IMR-90 (cell line): ENCODE measurements around the gene PLA2G4A. TPM values are rescaled to one million over a fixed set of nuclear protein-coding genes. Genes with fewer than 3 reads are reported as not detected.

Experiments used
- ATAC-seq: fragments of 200-7000 bp; cut with Tn5 transposase; 2 replicates; pipeline ENCODE4 v1.9.1; 2020; ENCODE audit warnings: low read depth, mild to moderate bottlenecking, moderate library complexity
- BruUV-seq: library from RNA; stranded (reverse); fragments of 400-500 nt; replicated peaks from 2 replicates; lab custom pipeline; 2021; lab: Mats Ljungman, UMichigan
- CTCF ChIA-PET: fragments of 300-600 bp; formaldehyde crosslinking; extraction: SDS; loops from one replicate; lab custom pipeline; 2021; ENCODE audit warnings: antibody characterized with exemption; lab: Yijun Ruan, JAX
- POLR2A ChIA-PET: fragments of 300-600 bp; sonication (Branson Sonifier 250); formaldehyde crosslinking; loops from one replicate; lab custom pipeline; 2022; ENCODE audit warnings: antibody characterized with exemption; ENCODE audit not compliant: unreplicated experiment; lab: Charles Lee
- DNase-seq: peaks from one replicate; pipeline ENCODE4 v3.0.0; 2013
- H2AFZ ChIP-seq: replicated peaks from 2 replicates; pipeline ENCODE3; 2013; ENCODE audit warnings: low read length, mild to moderate bottlenecking; ENCODE audit not compliant: poor library complexity
- H2AK5ac ChIP-seq: 2 replicates; pipeline ENCODE4 v1.6.1; 2013; ENCODE audit warnings: low read depth, low read length, inconsistent platforms
- H2AK9ac ChIP-seq: replicated peaks from 2 replicates; pipeline ENCODE3; 2013; ENCODE audit warnings: mild to moderate bottlenecking, low read depth, low read length, moderate library complexity; ENCODE audit not compliant: poor library complexity
- H2BK120ac ChIP-seq: 2 replicates; pipeline ENCODE4 v1.6.1; 2013; ENCODE audit warnings: low read depth, low read length, inconsistent platforms
- H2BK15ac ChIP-seq: 3 replicates; pipeline ENCODE4 v1.6.1; 2013; ENCODE audit warnings: low read depth, low read length, inconsistent platforms
- H2BK20ac ChIP-seq: 2 replicates; pipeline ENCODE4 v1.6.1; 2013; ENCODE audit warnings: low read depth, mild to moderate bottlenecking, inconsistent platforms, low read length, moderate library complexity
- H2BK5ac ChIP-seq: 2 replicates; pipeline ENCODE4 v1.6.1; 2013; ENCODE audit warnings: mild to moderate bottlenecking, low read depth, low read length, inconsistent platforms; ENCODE audit not compliant: poor library complexity, severe bottlenecking
- H3K14ac ChIP-seq: replicated peaks from 2 replicates; pipeline ENCODE4 v1.6.1; 2013; ENCODE audit warnings: low read depth, low read length, inconsistent platforms
- H3K18ac ChIP-seq: 2 replicates; pipeline ENCODE4 v1.6.1; 2013; ENCODE audit warnings: low read depth, low read length, control low read depth
- H3K23ac ChIP-seq: 2 replicates; pipeline ENCODE4 v1.6.1; 2013; ENCODE audit warnings: low read depth, low read length, inconsistent platforms
- H3K27ac ChIP-seq: 2 replicates; pipeline ENCODE4 v1.5.1; 2013; ENCODE audit warnings: mild to moderate bottlenecking, control low read depth, low read length; ENCODE audit not compliant: insufficient read depth
- H3K27me3 ChIP-seq: 2 replicates; pipeline ENCODE4 v1.6.1; 2013; ENCODE audit warnings: low read length; ENCODE audit not compliant: control insufficient read depth, insufficient read depth
- H3K36me3 ChIP-seq: 2 replicates; pipeline ENCODE4 v1.6.1; 2013; ENCODE audit warnings: low read length, mixed read lengths; ENCODE audit not compliant: control insufficient read depth, insufficient read depth
- H3K4ac ChIP-seq: 2 replicates; pipeline ENCODE4 v1.6.1; 2013; ENCODE audit warnings: low read depth, low read length, inconsistent platforms
- H3K4me1 ChIP-seq: 2 replicates; pipeline ENCODE4 v1.6.1; 2013; ENCODE audit warnings: low read length, mixed read lengths; ENCODE audit not compliant: control insufficient read depth, insufficient read depth
- H3K4me2 ChIP-seq: 2 replicates; pipeline ENCODE4 v1.6.1; 2013; ENCODE audit warnings: low read depth, mild to moderate bottlenecking, control low read depth, low read length, moderate library complexity
- H3K4me3 ChIP-seq: 2 replicates; pipeline ENCODE4 v1.5.1; 2013; ENCODE audit warnings: low read depth, mild to moderate bottlenecking, control low read depth, low read length, moderate library complexity; ENCODE audit not compliant: insufficient read depth
- H3K56ac ChIP-seq: 2 replicates; pipeline ENCODE4 v1.6.1; 2013; ENCODE audit warnings: low read length, inconsistent platforms; ENCODE audit not compliant: insufficient read depth; ENCODE audit errors: extremely low read depth
- H3K79me1 ChIP-seq, 2 experiments: 2 replicates each; pipeline ENCODE4 v1.6.1; 2013; ENCODE audit warnings: low read length in 2 of 2, inconsistent platforms in 1 of 2, low read depth in 1 of 2
- H3K9ac ChIP-seq: 2 replicates; pipeline ENCODE4 v1.6.1; 2013; ENCODE audit warnings: low read depth, low read length, control low read depth
- H3K9me1 ChIP-seq: 2 replicates; pipeline ENCODE4 v1.6.1; 2013; ENCODE audit warnings: low read length, inconsistent platforms; ENCODE audit not compliant: insufficient read depth
- H3K9me3 ChIP-seq: 2 replicates; pipeline ENCODE4 v1.6.1; 2013; ENCODE audit warnings: low read length; ENCODE audit not compliant: control insufficient read depth, insufficient read depth
- H4K20me1 ChIP-seq: 2 replicates; pipeline ENCODE4 v1.6.1; 2013; ENCODE audit warnings: low read length, inconsistent platforms; ENCODE audit not compliant: insufficient read depth
- H4K5ac ChIP-seq: 2 replicates; pipeline ENCODE4 v1.6.1; 2013; ENCODE audit warnings: mild to moderate bottlenecking, low read depth, low read length, control low read depth
- H4K8ac ChIP-seq, 2 experiments: 2 replicates each; pipeline ENCODE4 v1.6.1; 2013; ENCODE audit warnings: low read depth in 2 of 2, low read length in 2 of 2, control low read depth in 1 of 2, inconsistent platforms in 1 of 2
- H4K91ac ChIP-seq: 2 replicates; pipeline ENCODE4 v1.6.1; 2013; ENCODE audit warnings: low read depth, low read length, inconsistent platforms; ENCODE audit not compliant: insufficient read depth
- BHLHE40 ChIP-seq: fragments of 150-350 bp; IDR thresholded peaks from 2 replicates; pipeline ENCODE4 v1.6.1; 2016; ENCODE audit warnings: mild to moderate bottlenecking, low read depth, low read length
- CEBPB ChIP-seq: IDR thresholded peaks from 2 replicates; pipeline ENCODE4 v1.6.1; 2012; ENCODE audit warnings: low read depth, low read length, improper control_type of control experiment
- CHD1 ChIP-seq: IDR thresholded peaks from 2 replicates; pipeline ENCODE4 v1.6.1; 2012; ENCODE audit warnings: low read depth, low read length, improper control_type of control experiment
- FOS ChIP-seq: fragments of 150-350 bp; IDR thresholded peaks from 2 replicates; pipeline ENCODE4 v1.6.1; 2016; ENCODE audit warnings: low read depth, low read length
- MAFK ChIP-seq: IDR thresholded peaks from 2 replicates; pipeline ENCODE4 v1.6.1; 2012; ENCODE audit warnings: low read depth, low read length, improper control_type of control experiment
- MAZ ChIP-seq: IDR thresholded peaks from 2 replicates; pipeline ENCODE4 v1.6.1; 2012; ENCODE audit warnings: low read depth, mild to moderate bottlenecking, low read length, improper control_type of control experiment, moderate library complexity, borderline replicate concordance
- MXI1 ChIP-seq: IDR thresholded peaks from 2 replicates; pipeline ENCODE4 v1.6.1; 2012; ENCODE audit warnings: low read depth, mild to moderate bottlenecking, low read length, moderate library complexity, borderline replicate concordance
- NFE2L2 ChIP-seq: fragments of 150-350 bp; IDR thresholded peaks from 2 replicates; pipeline ENCODE4 v1.6.1; 2016; ENCODE audit warnings: low read depth, mild to moderate bottlenecking, low read length
- POLR2A ChIP-seq: IDR thresholded peaks from 2 replicates; pipeline ENCODE4 v1.6.1; 2012; ENCODE audit warnings: mild to moderate bottlenecking, low read depth, low read length
- RAD21 ChIP-seq: IDR thresholded peaks from 2 replicates; pipeline ENCODE4 v1.6.1; 2012; ENCODE audit warnings: low read length, improper control_type of control experiment
- RCOR1 ChIP-seq: IDR thresholded peaks from 2 replicates; pipeline ENCODE4 v1.6.1; 2012; ENCODE audit warnings: mild to moderate bottlenecking, low read length, improper control_type of control experiment; ENCODE audit not compliant: insufficient replicate concordance
- RFX5 ChIP-seq: IDR thresholded peaks from 2 replicates; pipeline ENCODE4 v1.8.0; 2012; ENCODE audit warnings: low read depth, mild to moderate bottlenecking, low read length, moderate library complexity
- SMC3 ChIP-seq: fragments of 150-350 bp; IDR thresholded peaks from 2 replicates; pipeline ENCODE4 v1.6.1; 2016; ENCODE audit warnings: low read depth, mild to moderate bottlenecking, antibody characterized with exemption, low read length, moderate library complexity
- WGBS, 2 experiments: methylation state at CpG; one replicate each; pipeline versions ENCODE4 v1.1.5 to v1.1.7; 2013; ENCODE audit warnings: missing lambda C conversion rate in 2 of 2; ENCODE audit not compliant: insufficient read length in 1 of 2; ENCODE audit errors: extremely low coverage in 2 of 2; 5-methylcytosine and 5-hydroxymethylcytosine counted together
- dilution Hi-C: fragments of 300-500 bp; cut with HindIII; formaldehyde crosslinking; loops from one replicate; pipeline ENCODE4 v1.14.3; 2018; ENCODE audit warnings: low sequenced_read_pairs; ENCODE audit not compliant: unreplicated experiment
- in situ Hi-C: fragments of 300-500 bp; cut with MboI; formaldehyde crosslinking; loops from 3 replicates; pipeline ENCODE4 v1.14.3; 2019; ENCODE audit warnings: low sequenced_read_pairs, inconsistent platforms, mixed read lengths
- intact Hi-C: fragments of 100-400 bp; cut with micrococcal nuclease; formaldehyde crosslinking; loops from 2 replicates; pipeline ENCODE4 v1.10.0; 2022
- polyA plus RNA-seq, 3 experiments: library from polyadenylated mRNA; depleted of rRNA; stranded (reverse); fragments of >200 nt; gene quantifications; 2 replicates each; pipeline ENCODE4 v1.2.3, GENCODE V29; 2012; ENCODE audit warnings: low replicate concordance in 1 of 3
- total RNA-seq: library from RNA; depleted of rRNA; stranded (reverse); fragments of >200 nt; gene quantifications from 2 replicates; pipeline ENCODE4 v1.2.3, GENCODE V29; 2012
- TF ChIP-seq, protein P1 (sequence below): fragments of 150-350 bp; IDR thresholded peaks from 2 replicates; pipeline ENCODE4 v1.6.1; 2016; ENCODE audit warnings: low read depth, mild to moderate bottlenecking, low read length, moderate library complexity, borderline replicate concordance
- TF ChIP-seq, protein P2 (sequence below): conservative IDR thresholded peaks from 2 replicates; pipeline ENCODE4 v1.5.1; 2012; ENCODE audit warnings: mild to moderate bottlenecking, low read depth, low read length, improper control_type of control experiment
- TF ChIP-seq, protein P3 (sequence below): fragments of 150-350 bp; IDR thresholded peaks from 2 replicates; pipeline ENCODE4 v1.6.1; 2017; ENCODE audit warnings: mild to moderate bottlenecking, antibody characterized with exemption, low read length, low read depth

The PLA2G4A gene
- total and polyA plus RNA-seq, 2 of the 4 experiments (the other 2 are of a cell fraction): 1.6 to 3.8 TPM

DNA sequence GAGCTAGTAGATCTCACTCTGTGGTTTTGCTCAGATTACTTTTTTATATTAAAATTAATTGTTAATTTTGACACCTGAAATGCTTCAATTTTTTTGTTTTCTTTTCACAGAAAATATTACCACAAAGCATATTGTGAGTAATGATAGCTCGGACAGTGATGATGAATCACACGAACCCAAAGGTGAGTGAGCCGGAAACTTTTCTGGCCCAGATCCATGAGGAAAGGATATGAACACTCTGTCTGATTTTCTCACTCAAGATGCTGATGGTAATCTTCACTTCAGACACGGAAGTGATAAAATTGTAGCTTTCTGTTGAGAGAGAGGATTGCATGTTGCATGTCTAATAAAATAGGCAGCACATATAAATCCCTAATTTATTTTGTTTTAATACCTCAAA, 121.8 kb downstream of the PLA2G4A start:
- Histone ChIP-seq H2AK9ac (no peak overlapping the region), H3K9me3 (no peaks in the 10 kb centered on the region), H3K56ac (no peak overlapping the region), H2BK15ac (no peak overlapping the region), H3K18ac (no peak overlapping the region), H4K5ac (no peak overlapping the region), H3K9me1 (no peaks in the 10 kb centered on the region), H4K8ac (no peak overlapping the region), H4K20me1 (no peaks in the 10 kb centered on the region), H3K4me3 (no peak overlapping the region), H2BK5ac (no peak overlapping the region), H3K36me3 (no peaks in the 10 kb centered on the region), H3K27ac (no peak overlapping the region), H3K4ac (no peak overlapping the region), H3K23ac (no peak overlapping the region), H3K4me2 (no peak overlapping the region), H3K9ac (no peak overlapping the region), H2AFZ (no peak overlapping the region), H2BK120ac (no peak overlapping the region), H3K4me1 (no peaks in the 10 kb centered on the region), H3K27me3 (no peaks in the 10 kb centered on the region), H2BK20ac (no peak overlapping the region), H2AK5ac (no peak overlapping the region), H3K14ac (no peak overlapping the region; the same call in 1 of the 2 replicates), H4K91ac (no peak overlapping the region), H3K79me1 (no peaks in the 10 kb centered on the region)
- TF ChIP-seq RAD21: no peak
- TF ChIP-seq CHD1: no peak
- TF ChIP-seq RFX5: no peak
- TF ChIP-seq RCOR1: no peak
- no peak for TF ChIP-seq FOS
- TF ChIP-seq, protein P1, sequence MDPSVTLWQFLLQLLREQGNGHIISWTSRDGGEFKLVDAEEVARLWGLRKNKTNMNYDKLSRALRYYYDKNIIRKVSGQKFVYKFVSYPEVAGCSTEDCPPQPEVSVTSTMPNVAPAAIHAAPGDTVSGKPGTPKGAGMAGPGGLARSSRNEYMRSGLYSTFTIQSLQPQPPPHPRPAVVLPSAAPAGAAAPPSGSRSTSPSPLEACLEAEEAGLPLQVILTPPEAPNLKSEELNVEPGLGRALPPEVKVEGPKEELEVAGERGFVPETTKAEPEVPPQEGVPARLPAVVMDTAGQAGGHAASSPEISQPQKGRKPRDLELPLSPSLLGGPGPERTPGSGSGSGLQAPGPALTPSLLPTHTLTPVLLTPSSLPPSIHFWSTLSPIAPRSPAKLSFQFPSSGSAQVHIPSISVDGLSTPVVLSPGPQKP: no peak
- TF ChIP-seq NFE2L2: no peak
- TF ChIP-seq POLR2A: no peak
- TF ChIP-seq SMC3: no peak
- TF ChIP-seq, protein P2, sequence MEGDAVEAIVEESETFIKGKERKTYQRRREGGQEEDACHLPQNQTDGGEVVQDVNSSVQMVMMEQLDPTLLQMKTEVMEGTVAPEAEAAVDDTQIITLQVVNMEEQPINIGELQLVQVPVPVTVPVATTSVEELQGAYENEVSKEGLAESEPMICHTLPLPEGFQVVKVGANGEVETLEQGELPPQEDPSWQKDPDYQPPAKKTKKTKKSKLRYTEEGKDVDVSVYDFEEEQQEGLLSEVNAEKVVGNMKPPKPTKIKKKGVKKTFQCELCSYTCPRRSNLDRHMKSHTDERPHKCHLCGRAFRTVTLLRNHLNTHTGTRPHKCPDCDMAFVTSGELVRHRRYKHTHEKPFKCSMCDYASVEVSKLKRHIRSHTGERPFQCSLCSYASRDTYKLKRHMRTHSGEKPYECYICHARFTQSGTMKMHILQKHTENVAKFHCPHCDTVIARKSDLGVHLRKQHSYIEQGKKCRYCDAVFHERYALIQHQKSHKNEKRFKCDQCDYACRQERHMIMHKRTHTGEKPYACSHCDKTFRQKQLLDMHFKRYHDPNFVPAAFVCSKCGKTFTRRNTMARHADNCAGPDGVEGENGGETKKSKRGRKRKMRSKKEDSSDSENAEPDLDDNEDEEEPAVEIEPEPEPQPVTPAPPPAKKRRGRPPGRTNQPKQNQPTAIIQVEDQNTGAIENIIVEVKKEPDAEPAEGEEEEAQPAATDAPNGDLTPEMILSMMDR: no peak
- no peak for TF ChIP-seq CEBPB
- no peak for TF ChIP-seq BHLHE40
- TF ChIP-seq MXI1: no peak
- no peak for TF ChIP-seq MAFK
- TF ChIP-seq, protein P3, sequence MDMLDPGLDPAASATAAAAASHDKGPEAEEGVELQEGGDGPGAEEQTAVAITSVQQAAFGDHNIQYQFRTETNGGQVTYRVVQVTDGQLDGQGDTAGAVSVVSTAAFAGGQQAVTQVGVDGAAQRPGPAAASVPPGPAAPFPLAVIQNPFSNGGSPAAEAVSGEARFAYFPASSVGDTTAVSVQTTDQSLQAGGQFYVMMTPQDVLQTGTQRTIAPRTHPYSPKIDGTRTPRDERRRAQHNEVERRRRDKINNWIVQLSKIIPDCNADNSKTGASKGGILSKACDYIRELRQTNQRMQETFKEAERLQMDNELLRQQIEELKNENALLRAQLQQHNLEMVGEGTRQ: no peak
- no peak for TF ChIP-seq MAZ
- BruUV-seq: no TSS peak
- intact Hi-C loops (no loop called here), in situ Hi-C loops (no loop called here), dilution Hi-C loops (no loop called here)
- POLR2A ChIA-PET: interaction anchor here (0.5 kb wide), 1 partner anchor 167 kb away, joined by 3 read pairs; no protein-coding TSS in a partner anchor
- no peak for ATAC-seq
- DNase-seq: peak; percentile 31
- CTCF ChIA-PET: no interaction called here
- 60% methylated on average over 2 of the region's 4 CpGs; no CpG with 5 or more reads in 1 of the 2 experiments for WGBS, 2 experiments
